GM15510 (cell line): ENCODE results near the gene NUBPL.

Source experiments
- POLR2A ChIP-seq: IDR thresholded peaks from 3 replicates; pipeline ENCODE4 v1.6.1; 2011; ENCODE audit warnings: borderline replicate concordance; ENCODE audit not compliant: insufficient read length; ENCODE audit errors: extremely low read depth

NUBPL gene

GRCh38 chr14:31699809-31700208, 138.6 kb downstream of the NUBPL start:
- TF ChIP-seq POLR2A = no peak

GRCh38 chr14:31700282-31701074, 139.3 kb downstream of the NUBPL start:
- TF ChIP-seq POLR2A = no peak

- no peak for TF ChIP-seq POLR2A
Measured at GRCh38 chr14:31702130-31702529, 140.9 kb downstream of the NUBPL start.

GRCh38 chr14:31703056-31703455, 141.9 kb downstream of the NUBPL start:
- no peak for TF ChIP-seq POLR2A

- no peak for TF ChIP-seq POLR2A
Measured at GRCh38 chr14:31705731-31706130, 144.5 kb downstream of the NUBPL start.

- TF ChIP-seq POLR2A = no peak
Measured at GRCh38 chr14:31712244-31713127, 151.3 kb downstream of the NUBPL start.

- no peak for TF ChIP-seq POLR2A
Measured at GRCh38 chr14:31716208-31716607, 155.0 kb downstream of the NUBPL start.

- TF ChIP-seq POLR2A = no peak
Measured at GRCh38 chr14:31717294-31718085, 156.3 kb downstream of the NUBPL start.

GRCh38 chr14:31718585-31718984, 157.4 kb downstream of the NUBPL start:
- TF ChIP-seq POLR2A = no peak

- TF ChIP-seq POLR2A = no peak
Measured at GRCh38 chr14:31718985-31719384, 157.8 kb downstream of the NUBPL start.

- no peak for TF ChIP-seq POLR2A
Measured at GRCh38 chr14:31726337-31726736, 165.1 kb downstream of the NUBPL start.

- TF ChIP-seq POLR2A = no peak
Measured at GRCh38 chr14:31727797-31728196, 166.6 kb downstream of the NUBPL start.

- TF ChIP-seq POLR2A = no peak
Measured at GRCh38 chr14:31740688-31741087, 179.5 kb downstream of the NUBPL start.

- TF ChIP-seq POLR2A = no peak
Measured at GRCh38 chr14:31745741-31746140, 184.5 kb downstream of the NUBPL start.

GRCh38 chr14:31746326-31746725, 185.1 kb downstream of the NUBPL start:
- no peak for TF ChIP-seq POLR2A
